Mucosa of stomach (tissue), 1 donor: ENCODE data around the gene HK1.

Source experiments
- H3K27me3 ChIP-seq: one replicate; pipeline ENCODE4 v1.7.0; 2013; ENCODE audit warnings: mild to moderate bottlenecking, low read length; ENCODE audit not compliant: control insufficient read depth, insufficient read depth
- H3K36me3 ChIP-seq: one replicate; pipeline ENCODE4 v1.7.0; 2013; ENCODE audit warnings: low read length; ENCODE audit not compliant: control insufficient read depth, insufficient read depth
- H3K4me1 ChIP-seq: one replicate; pipeline ENCODE4 v1.7.0; 2013; ENCODE audit warnings: mild to moderate bottlenecking, low read length; ENCODE audit not compliant: control insufficient read depth, insufficient read depth
- H3K4me3 ChIP-seq: one replicate; pipeline ENCODE4 v1.7.0; 2013; ENCODE audit warnings: low read length
- H3K9ac ChIP-seq: one replicate; pipeline ENCODE4 v1.7.0; 2013; ENCODE audit warnings: mild to moderate bottlenecking, low read length, moderate library complexity
- H3K9me3 ChIP-seq: one replicate; pipeline ENCODE4 v1.7.0; 2013; ENCODE audit warnings: mild to moderate bottlenecking, low read length, moderate library complexity; ENCODE audit not compliant: control insufficient read depth
- donor health status: Pancreatic carcinoma.

Gene HK1

DNA sequence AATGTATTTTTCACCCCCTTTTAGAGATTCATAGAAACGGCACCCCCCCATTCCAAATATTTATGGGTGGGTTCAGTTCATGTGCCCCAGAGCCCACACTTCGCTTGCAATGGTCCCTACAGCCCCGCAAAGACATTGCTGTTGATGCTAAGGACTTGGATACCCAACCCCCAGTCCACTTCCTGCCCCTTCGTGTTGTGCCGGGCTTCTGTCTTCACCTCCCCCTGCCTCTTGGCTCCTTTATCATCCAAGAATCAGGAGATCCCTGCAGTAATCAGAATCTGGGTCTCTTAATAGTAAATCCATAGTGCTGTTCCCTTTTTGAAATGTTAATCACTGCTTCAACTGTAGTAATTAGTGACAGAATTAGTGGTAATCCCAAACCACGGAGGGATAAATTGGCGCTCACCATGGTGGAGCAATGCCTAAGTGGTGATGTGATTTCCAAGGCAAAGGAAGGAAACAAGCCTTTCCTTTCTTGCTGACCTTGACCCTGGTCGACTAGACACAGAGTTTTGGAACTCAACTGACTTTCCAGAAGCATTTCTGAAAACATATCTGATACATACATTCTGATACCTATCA lies 67.7 kb downstream of the HK1 start:
- H3K36me3 ChIP-seq = no peaks in the 10 kb centered on the region
- H3K4me3 ChIP-seq = no peak overlapping the region
- H3K9me3 ChIP-seq = no peaks in the 10 kb centered on the region
- peaks cover 50% of the 10 kb centered on the region for H3K4me1 ChIP-seq
- H3K27me3 ChIP-seq = no peaks in the 10 kb centered on the region
- no peak overlapping the region for H3K9ac ChIP-seq

DNA sequence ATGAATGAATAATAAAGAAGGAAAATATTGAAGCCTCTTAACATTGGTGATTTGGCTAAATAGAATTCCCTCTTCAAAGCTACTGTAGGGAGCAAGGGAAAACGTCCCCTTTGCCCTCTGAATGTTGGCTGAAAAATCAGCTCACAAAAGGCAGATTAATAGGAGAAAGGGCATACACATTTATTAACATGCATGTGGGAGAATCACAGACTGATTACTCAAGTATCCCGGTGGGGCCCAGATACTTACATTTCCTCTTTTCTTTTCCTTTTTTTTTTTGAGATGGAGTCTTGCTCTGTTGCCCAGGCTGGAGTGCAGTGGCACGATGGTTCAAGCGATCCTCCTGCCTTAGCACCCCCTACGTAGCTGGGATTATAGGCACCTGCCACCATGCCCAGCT lies 68.5 kb downstream of the HK1 start:
- Histone ChIP-seq H3K27me3 (no peaks in the 10 kb centered on the region), H3K9ac (no peak overlapping the region), H3K36me3 (no peaks in the 10 kb centered on the region), H3K4me1 (peaks cover 50% of the 10 kb centered on the region), H3K9me3 (no peaks in the 10 kb centered on the region), H3K4me3 (no peak overlapping the region)

DNA sequence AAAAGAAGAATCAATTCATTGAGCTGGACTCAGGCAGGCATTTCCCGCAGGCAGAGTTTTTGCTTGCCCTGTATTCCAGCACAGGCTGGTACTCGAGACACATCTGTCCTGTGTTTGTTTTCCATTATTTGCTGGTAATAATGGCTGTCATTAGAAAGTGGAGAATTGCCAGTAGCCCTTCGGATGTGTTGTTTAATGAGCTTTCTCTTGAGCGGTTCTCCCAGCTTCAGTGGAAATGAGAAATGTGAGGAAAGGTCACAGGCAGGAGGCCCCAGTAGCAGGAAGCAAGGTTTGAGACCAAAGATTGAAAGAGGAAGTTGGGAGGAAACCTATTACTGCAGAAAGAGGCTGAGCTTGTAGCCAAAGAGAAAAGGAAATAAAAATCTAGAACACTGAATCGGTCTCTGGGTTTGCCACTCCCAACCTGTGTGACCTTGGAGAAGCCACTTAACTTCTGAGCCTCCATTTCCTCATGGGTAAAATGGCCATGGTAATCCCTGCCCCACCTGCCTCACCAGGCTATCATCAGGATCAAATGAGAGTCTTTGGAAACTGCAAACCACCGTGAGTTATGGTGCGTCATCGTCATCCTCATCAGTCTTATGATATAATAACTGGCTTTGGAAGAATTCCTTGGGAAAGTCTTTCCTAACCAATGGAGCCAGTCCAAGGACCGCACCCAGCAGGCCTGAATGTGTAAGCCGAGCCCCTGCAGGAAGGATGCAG lies 70.7 kb downstream of the HK1 start:
- Histone ChIP-seq H3K4me3 (no peak overlapping the region), H3K4me1 (peaks cover 41% of the 10 kb centered on the region)

DNA sequence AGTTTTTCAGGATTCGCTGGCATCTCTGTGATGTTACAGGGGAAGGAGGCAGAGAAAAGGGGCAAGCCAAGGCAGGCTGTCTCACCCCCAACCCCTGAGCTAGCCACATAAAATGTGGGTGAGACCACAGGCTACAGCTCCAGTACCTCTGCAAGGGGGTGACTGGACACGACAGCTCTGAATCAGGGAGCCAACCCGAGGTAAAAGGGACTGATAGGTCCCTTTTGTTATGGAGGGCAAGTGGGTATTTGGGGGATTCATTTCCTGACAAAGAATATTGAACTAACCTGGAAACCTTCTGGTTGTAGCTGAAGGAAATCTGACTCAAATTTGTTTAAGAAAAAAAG lies 71.2 kb downstream of the HK1 start:
- Histone ChIP-seq H3K4me3 (no peak overlapping the region), H3K9ac (no peak overlapping the region), H3K27me3 (no peaks in the 10 kb centered on the region), H3K36me3 (no peaks in the 10 kb centered on the region), H3K9me3 (no peaks in the 10 kb centered on the region), H3K4me1 (peaks cover 36% of the 10 kb centered on the region)

More for the DNA sequence above, 70.7 kb downstream of the HK1 start:
- Histone ChIP-seq H3K9me3 (no peaks in the 10 kb centered on the region), H3K36me3 (no peaks in the 10 kb centered on the region), H3K9ac (peak overlapping the region; percentile 20), H3K27me3 (no peaks in the 10 kb centered on the region)

DNA sequence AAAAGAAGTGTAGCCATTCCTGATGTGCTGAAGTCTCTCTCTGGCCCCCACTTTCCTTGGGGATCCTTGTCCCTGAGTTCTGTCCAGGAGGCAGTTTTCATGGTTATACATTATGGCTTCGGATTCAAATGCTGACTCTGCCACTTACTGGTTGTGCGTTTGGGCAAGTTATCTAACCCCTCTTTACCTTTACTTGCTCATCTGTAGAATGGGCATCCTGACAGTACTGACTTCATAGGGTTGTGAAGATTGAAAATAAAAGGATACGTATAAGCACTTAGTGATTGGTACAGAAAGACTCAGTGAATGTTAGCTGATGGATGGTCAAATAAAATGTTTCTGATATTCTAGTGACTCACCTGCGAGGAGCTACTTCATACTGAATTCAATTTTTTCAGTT lies 73.3 kb downstream of the HK1 start:
- Histone ChIP-seq H3K9me3 (no peaks in the 10 kb centered on the region), H3K36me3 (no peaks in the 10 kb centered on the region), H3K4me1 (peaks cover 19% of the 10 kb centered on the region), H3K9ac (no peak overlapping the region), H3K27me3 (no peaks in the 10 kb centered on the region), H3K4me3 (no peak overlapping the region)

DNA sequence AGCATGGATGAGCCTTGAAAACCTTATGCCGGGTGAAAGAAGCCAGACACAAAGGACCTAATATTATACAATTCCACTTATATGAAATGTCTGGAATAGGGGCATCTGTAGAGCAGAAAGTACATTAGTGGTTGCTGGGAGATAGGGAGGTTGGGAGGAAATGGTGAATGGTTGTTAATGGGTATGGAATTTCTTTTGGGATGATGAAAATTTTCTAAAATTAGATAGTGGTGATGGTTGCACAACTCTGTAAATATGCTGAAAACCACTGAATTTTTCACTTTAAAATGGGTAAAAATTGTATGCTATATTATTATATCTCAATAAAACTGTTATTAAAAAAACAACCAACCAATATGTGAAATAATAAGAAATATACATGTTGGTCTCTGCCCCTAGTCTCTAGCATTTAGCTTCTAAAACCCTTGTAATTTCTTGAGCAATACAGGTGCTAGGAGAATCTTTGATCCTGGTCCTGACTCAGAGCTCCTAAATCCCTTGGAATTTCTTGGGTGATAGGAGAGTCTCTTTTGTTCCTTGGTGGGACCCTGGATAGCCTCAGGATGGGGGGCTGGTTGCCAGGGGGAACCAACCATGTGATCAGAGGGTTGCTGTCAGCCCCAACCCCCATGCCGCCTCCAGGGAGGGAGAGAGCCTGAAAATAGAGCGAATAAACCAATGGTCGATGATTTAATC lies 74.4 kb downstream of the HK1 start:
- Histone ChIP-seq H3K27me3 (no peaks in the 10 kb centered on the region), H3K4me3 (no peak overlapping the region), H3K9me3 (no peaks in the 10 kb centered on the region), H3K36me3 (no peaks in the 10 kb centered on the region), H3K4me1 (peaks cover 19% of the 10 kb centered on the region), H3K9ac (no peak overlapping the region)

DNA sequence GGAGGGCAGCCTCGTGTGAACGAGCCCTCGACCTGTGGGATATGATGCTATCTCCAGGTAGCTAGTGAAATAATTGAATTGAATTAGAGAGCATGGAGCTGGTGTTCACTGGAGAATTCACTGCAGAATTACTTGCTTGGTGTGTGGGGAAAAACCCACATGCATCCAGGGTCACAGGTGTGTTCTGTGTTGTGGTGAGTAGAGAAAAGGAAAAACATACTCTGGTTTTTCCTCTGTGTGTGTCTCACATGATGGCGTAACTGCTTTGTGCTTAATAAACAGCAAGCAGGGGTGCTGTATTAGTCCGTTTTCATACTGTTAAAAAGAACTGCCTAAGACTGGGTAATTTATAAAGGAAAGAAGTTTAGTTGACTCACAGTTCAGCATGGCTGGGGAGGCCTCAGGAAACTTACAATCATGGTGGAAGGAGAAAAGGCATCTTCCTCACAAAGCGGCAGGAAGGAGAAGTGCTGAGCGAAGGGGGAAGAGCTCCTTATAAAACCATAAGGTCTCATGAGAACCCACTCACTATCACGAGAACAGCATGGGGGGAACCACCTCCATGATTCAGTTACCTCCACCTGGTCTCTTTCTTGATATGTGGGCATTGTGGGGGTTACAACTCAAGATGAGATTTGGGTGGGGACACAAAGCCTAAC lies 75.8 kb downstream of the HK1 start:
- no peaks in the 10 kb centered on the region for H3K9me3 ChIP-seq
- peaks cover 17% of the 10 kb centered on the region for H3K4me1 ChIP-seq
- no peak overlapping the region for H3K9ac ChIP-seq
- H3K36me3 ChIP-seq = no peaks in the 10 kb centered on the region
- H3K4me3 ChIP-seq = no peak overlapping the region
- no peaks in the 10 kb centered on the region for H3K27me3 ChIP-seq

DNA sequence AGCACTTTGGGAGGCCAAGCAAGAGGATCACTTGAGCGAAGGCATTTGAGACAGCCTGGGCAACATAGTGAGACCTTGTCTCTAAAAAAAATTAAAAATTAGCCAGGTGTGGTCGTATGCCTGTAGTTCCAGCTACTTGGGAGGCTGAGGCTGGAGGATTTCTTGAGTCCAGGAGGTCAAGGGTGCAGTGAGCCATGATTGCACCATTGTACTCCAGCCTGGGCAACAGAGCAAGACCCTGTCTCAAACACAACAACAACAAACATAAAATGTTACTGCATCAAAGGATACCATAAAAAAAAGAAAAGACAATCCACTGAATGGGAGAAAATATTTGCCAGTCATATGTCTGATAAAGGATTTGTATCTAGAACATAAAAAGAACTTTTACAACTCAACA lies 77.9 kb downstream of the HK1 start:
- H3K4me3 ChIP-seq = no peak overlapping the region
- no peaks in the 10 kb centered on the region for H3K9me3 ChIP-seq
- H3K27me3 ChIP-seq = no peaks in the 10 kb centered on the region
- H3K9ac ChIP-seq = no peak overlapping the region
- peaks cover 27% of the 10 kb centered on the region for H3K4me1 ChIP-seq
- no peaks in the 10 kb centered on the region for H3K36me3 ChIP-seq

DNA sequence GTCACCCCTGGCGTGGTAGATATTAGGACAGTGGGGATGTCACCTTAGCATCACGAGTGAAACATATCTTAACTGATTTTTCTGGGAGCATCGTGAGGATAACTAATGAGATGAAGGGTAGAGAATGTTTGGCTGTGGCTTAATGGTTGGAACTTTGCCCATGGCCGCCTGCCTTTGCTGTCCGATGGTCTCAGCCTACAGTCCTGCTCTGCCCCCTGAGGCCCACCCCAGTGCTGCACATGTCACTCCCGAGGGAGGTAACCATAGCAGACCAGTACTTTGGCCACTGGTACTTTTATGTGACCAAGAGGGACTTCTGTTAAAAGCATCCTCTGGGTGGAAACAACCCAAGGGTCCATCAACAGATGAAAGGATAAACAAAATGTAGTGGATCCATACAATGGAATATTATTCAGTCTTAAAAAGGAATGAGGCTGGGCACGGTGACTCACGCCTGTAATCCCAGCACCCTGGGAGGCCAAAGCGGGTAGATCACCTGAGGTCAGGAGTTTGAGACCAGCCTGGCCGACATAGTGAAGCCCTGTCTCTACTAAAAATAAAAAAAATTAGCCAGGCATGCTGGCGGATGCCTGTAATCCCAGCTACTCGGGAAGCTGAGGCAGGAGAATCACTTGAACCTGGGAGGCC lies 80.0 kb downstream of the HK1 start:
- Histone ChIP-seq H3K27me3 (no peaks in the 10 kb centered on the region), H3K9ac (no peak overlapping the region), H3K4me1 (peaks cover 47% of the 10 kb centered on the region), H3K9me3 (no peaks in the 10 kb centered on the region), H3K36me3 (no peaks in the 10 kb centered on the region), H3K4me3 (no peak overlapping the region)

DNA sequence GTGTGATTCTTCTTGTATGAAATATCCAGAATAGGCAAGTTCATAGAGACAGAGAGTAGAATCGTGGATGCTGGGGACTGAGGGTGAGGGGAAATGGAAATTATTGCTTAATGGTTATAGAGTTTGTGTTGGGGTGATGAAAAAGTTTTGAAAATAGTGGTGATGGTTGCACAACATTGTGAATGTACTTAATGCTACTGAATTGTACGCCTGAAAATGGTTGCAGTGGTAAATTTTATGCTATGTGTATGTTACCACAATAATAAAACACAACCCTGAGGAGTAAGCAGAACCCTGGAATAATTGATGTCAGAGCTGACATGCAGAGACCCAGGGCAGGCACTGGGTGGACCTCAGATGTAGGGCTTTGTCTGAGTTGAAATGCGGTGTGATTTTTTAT lies 80.9 kb downstream of the HK1 start:
- H3K4me3 ChIP-seq = no peak overlapping the region
- H3K36me3 ChIP-seq = no peaks in the 10 kb centered on the region
- no peaks in the 10 kb centered on the region for H3K9me3 ChIP-seq
- no peak overlapping the region for H3K9ac ChIP-seq
- H3K4me1 ChIP-seq = peaks cover 53% of the 10 kb centered on the region
- no peaks in the 10 kb centered on the region for H3K27me3 ChIP-seq

DNA sequence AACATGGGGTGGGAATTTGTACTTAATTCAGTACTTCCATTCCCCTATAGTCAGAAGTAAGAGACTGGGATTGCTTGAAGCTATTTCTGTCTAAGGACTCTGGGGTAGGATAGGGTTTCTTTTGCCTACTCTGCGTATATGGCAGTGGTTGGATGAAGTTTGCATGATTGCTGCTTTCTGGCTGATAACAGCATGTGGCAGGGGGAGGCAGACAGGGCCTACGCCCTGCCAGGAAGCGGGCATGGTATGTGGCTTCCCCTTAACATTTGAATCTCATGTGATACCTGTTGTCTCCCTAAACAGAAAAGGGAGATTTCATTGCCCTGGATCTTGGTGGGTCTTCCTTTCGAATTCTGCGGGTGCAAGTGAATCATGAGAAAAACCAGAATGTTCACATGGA lies 81.3 kb downstream of the HK1 start:
- no peak overlapping the region for H3K4me3 ChIP-seq
- no peaks in the 10 kb centered on the region for H3K9me3 ChIP-seq
- peaks cover 53% of the 10 kb centered on the region for H3K4me1 ChIP-seq
- no peaks in the 10 kb centered on the region for H3K27me3 ChIP-seq
- no peaks in the 10 kb centered on the region for H3K36me3 ChIP-seq
- no peak overlapping the region for H3K9ac ChIP-seq
